ENCODE data around the gene ZGPAT. TPM values are rescaled to one million over a fixed set of nuclear protein-coding genes. Genes with fewer than 3 reads are reported as not detected.

Gene ZGPAT
- total RNA-seq, 1 donor from 2014 or later = 34.7 TPM

DNA sequence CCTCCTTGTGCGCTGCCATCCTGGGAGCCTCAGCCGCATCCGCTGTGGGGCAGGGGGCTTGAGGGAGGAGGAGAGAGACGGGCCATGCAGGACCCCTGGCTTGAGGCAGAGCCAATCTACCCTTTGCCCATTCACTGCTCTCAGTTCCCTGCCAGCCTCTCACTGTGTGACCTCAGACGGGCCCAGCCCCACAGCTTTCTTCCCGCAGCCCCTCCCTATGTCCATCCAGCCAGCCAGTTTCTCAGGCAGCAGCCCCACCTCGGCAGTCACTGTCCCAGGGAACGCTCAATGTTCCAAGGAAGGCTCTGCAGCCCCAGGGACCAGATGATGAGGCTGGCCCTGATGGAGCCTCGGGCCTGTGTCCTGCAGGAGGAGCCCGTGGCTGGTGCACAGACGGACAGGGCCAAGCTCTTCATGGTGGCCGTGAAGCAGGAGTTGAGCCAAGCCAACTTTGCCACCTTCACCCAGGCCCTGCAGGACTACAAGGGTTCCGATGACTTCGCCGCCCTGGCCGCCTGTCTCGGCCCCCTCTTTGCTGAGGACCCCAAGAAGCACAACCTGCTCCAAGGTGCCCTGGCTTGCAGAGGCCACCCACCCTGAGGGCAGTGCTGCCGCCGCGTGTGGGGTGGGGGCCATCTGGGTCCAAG lies 15.3 kb upstream of the ZGPAT start:
- DNase-seq (ENCODE audit: low spot score) = no peak

DNA sequence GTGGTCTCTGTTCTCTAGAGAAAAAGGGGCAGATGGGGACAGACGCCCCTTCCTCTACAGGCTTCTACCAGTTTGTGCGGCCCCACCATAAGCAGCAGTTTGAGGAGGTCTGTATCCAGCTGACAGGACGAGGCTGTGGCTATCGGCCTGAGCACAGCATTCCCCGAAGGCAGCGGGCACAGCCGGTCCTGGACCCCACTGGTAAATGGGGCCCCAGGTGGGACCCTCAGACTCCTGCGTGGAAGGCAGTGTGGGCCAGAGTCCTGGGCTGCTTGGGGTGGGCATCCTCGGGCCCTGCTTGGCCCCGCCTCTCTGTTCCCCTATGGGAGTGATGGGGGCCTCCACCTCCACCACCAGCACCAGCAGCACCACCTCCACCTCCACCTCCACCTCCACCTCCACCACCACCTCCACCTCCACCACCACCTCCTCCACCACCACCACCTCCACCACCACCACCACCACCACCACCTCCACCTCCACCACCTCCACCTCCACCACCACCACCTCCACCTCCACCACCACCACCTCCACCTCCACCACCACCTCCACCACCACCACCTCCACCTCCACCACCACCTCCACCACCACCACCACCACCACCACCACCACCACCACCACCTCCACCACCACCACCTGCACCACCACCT lies 14.6 kb upstream of the ZGPAT start:
- no peak for DNase-seq (ENCODE audit: low spot score)

DNA sequence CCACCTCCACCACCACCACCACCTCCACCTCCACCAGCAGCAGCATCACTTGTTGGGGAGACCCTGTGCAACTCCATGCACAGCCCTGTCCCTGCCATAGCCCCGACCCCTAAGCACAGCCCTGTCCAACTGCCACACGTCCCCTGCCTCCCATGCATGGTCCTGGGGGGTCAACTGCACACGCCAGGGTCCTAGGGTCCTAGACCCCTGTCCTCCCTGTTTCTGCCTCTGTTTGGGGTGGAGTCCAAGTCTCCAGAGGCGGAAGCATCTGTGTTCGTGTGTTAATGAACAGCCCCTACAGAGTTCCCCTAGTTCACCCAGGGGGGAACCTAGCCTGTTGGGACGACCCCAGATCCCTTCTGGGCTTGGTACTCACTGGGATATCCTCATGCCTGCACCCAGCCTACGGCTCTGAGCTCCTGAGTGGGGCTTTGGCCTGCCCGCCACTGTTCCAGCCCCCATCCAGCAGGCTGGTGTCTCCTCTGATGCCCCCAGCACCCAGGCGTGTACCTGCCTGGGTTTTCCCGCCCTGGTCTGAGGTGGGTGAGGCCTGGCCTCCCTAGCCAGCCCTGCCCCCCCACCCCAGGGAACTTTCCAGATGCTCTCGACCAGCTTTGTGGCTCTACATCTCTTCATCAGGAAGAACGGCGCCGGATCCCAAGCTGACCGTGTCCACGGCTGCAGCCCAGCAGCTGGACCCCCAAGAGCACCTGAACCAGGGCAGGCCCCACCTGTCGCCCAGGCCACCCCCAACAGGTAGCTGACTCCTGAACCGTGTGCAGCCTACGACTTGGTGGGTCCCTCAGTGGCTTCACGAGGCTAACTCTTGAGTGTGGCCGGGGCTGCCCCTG lies 13.9 kb upstream of the ZGPAT start:
- DNase-seq (ENCODE audit: low spot score) = no peak

DNA sequence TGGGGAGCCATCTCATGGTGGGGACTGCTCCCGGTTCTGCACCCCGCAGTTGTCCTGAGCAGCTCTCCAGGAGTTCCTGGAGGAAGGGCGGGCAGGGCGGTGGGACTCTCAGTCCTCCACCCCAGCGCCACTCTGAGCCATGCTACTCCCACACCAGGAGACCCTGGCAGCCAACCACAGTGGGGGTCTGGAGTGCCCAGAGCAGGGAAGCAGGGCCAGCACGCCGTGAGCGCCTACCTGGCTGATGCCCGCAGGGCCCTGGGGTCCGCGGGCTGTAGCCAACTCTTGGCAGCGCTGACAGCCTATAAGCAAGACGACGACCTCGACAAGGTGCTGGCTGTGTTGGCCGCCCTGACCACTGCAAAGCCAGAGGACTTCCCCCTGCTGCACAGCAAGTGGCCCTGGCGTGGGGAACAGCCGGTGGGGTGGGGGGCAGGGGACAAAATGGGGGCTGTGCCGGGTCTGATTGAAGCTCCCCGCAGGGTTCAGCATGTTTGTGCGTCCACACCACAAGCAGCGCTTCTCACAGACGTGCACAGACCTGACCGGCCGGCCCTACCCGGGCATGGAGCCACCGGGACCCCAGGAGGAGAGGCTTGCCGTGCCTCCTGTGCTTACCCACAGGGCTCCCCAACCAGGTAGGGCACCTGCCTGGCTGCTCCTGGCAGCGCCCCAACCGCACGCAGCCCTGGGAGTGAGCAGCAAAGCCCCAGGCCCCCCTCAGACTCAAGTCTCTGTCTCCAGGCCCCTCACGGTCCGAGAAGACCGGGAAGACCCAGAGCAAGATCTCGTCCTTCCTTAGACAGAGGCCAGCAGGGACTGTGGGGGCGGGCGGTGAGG lies 13.0 kb upstream of the ZGPAT start:
- DNase-seq (ENCODE audit: low spot score) = no peak

DNA sequence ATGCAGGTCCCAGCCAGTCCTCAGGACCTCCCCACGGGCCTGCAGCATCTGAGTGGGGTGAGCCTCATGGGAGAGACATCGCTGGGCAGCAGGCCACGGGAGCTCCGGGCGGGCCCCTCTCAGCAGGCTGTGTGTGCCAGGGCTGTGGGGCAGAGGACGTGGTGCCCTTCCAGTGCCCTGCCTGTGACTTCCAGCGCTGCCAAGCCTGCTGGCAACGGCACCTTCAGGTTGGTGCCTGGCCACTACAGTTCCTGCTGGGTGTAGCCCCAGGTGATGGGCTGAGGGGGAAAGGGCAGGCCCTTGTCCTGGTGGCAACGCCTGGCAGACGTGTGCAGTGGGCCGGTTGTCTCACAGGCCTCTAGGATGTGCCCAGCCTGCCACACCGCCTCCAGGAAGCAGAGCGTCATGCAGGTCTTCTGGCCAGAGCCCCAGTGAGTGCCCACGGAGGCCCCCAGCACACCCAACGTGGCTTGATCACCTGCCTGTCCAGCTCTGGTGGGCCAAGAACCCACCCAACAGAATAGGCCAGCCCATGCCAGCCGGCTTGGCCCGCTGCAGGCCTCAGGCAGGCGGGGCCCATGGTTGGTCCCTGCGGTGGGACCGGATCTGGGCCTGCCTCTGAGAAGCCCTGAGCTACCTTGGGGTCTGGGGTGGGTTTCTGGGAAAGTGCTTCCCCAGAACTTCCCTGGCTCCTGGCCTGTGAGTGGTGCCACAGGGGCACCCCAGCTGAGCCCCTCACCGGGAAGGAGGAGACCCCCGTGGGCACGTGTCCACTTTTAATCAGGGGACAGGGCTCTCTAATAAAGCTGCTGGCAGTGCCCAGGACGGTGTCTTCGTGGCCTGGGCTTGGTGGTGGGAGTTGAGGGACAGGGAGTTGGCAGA lies 12.2 kb upstream of the ZGPAT start:
- DNase-seq (ENCODE audit: low spot score) = no peak

DNA sequence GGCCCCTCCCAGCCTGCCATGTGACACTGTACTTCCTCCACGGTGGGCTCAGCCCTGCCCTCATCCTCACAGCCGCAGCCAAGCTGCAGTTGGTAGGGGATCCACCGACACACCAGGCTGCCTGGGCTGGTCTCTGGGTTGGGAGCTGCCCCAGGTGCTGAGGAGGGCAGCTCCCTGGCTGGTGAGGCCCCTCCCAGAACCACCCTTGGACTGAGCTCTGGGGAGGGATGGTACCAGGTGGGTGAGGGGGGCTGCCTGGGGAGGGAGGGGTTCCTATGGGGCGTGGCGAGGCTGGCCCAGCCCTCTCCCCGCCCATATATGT lies 11.6 kb upstream of the ZGPAT start:
- no peak for DNase-seq (ENCODE audit: low spot score)

DNA sequence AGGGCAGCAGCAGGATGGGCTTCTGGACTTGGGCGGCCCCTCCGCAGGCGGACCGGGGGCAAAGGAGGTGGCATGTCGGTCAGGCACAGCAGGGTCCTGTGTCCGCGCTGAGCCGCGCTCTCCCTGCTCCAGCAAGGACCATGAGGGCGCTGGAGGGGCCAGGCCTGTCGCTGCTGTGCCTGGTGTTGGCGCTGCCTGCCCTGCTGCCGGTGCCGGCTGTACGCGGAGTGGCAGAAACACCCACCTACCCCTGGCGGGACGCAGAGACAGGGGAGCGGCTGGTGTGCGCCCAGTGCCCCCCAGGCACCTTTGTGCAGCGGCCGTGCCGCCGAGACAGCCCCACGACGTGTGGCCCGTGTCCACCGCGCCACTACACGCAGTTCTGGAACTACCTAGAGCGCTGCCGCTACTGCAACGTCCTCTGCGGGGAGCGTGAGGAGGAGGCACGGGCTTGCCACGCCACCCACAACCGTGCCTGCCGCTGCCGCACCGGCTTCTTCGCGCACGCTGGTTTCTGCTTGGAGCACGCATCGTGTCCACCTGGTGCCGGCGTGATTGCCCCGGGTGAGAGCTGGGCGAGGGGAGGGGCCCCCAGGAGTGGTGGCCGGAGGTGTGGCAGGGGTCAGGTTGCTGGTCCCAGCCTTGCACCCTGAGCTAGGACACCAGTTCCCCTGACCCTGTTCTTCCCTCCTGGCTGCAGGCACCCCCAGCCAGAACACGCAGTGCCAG lies 11.0 kb upstream of the ZGPAT start, which contains the start of gene TNFRSF6B:
Gene TNFRSF6B (plus strand): TSS at position 25 of the 729 bp plus-strand sequence. CDS start 116 bp downstream, at position 141.
- DNase-seq (ENCODE audit: low spot score) = no peak

DNA sequence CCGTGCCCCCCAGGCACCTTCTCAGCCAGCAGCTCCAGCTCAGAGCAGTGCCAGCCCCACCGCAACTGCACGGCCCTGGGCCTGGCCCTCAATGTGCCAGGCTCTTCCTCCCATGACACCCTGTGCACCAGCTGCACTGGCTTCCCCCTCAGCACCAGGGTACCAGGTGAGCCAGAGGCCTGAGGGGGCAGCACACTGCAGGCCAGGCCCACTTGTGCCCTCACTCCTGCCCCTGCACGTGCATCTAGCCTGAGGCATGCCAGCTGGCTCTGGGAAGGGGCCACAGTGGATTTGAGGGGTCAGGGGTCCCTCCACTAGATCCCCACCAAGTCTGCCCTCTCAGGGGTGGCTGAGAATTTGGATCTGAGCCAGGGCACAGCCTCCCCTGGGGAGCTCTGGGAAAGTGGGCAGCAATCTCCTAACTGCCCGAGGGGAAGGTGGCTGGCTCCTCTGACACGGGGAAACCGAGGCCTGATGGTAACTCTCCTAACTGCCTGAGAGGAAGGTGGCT lies 10.4 kb upstream of the ZGPAT start:
- DNase-seq (ENCODE audit: low spot score) = no peak

DNA sequence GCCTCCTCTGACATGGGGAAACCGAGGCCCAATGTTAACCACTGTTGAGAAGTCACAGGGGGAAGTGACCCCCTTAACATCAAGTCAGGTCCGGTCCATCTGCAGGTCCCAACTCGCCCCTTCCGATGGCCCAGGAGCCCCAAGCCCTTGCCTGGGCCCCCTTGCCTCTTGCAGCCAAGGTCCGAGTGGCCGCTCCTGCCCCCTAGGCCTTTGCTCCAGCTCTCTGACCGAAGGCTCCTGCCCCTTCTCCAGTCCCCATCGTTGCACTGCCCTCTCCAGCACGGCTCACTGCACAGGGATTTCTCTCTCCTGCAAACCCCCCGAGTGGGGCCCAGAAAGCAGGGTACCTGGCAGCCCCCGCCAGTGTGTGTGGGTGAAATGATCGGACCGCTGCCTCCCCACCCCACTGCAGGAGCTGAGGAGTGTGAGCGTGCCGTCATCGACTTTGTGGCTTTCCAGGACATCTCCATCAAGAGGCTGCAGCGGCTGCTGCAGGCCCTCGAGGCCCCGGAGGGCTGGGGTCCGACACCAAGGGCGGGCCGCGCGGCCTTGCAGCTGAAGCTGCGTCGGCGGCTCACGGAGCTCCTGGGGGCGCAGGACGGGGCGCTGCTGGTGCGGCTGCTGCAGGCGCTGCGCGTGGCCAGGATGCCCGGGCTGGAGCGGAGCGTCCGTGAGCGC lies 9.8 kb upstream of the ZGPAT start:
- no peak for DNase-seq (ENCODE audit: low spot score)

DNA sequence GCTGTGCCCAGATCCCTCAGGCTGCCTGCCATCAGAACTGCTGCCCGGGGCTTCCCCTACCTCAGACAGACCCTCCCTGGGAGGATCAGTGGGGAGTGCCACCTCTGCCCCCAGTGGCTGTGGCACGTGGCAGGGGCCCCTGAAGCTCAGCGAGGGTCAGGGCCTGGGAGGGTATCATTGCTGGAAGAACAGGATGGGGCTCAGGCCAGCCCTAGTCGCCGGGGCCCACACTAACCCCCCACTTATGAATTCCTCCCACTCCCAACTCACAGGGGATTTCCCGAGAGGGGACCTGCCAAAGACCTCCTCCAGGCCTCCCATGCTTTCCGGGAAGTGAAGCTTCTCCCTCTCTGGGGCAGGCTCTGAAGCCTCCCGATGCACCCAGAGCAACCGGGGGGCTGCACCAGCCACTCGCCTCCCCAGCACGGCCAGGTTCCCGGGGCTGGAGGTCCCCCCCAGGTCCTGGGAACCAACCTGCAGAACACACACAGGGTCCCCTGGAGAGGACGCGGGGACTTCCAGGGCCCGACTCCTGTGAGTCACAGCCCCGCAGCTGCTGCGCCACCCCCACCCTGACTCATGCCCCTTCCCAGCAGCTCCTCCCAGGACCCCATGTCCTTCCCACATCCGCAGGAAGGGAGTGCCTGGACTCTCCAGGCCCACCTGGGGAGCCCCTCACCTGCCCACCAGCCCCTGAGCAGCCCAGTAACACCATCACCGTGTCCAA lies 8.9 kb upstream of the ZGPAT start:
- DNase-seq (ENCODE audit: low spot score) = no peak

DNA sequence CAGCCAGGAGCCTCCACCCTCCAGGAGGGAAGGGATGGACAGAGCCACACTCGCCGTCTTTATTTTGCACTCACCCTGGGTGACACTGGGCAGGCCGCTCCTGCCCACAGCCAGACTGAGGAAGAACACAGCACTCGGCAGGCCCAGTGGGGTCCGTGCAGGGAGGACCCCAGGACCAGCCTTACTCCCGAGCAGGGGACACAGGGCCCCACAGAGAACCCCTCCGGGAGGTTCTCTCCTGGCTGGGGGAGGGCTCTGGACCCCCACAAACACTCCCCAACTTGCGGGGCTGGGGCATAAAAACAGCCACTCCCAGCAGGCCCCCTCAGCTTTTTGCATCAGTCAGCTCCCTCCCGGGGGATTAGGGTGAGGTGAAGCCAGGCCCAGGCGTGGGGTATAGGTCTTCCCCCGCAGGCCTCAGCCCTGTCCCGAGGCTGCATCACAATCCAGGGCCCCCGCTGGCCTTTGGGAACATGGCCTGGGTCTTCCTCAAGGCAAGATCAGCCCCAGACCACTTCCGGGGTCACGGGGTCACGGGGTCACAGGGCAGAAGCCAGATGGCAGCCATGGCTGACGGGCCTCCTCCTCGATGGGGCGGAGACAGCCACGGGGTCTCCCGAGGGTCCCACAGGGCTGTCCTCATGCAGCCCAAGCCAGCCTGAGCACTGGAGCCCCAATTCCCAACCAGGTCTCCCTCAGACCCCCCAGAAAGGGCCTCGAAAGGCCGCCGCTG lies 8.2 kb upstream of the ZGPAT start:
- DNase-seq (ENCODE audit: low spot score) = no peak

DNA sequence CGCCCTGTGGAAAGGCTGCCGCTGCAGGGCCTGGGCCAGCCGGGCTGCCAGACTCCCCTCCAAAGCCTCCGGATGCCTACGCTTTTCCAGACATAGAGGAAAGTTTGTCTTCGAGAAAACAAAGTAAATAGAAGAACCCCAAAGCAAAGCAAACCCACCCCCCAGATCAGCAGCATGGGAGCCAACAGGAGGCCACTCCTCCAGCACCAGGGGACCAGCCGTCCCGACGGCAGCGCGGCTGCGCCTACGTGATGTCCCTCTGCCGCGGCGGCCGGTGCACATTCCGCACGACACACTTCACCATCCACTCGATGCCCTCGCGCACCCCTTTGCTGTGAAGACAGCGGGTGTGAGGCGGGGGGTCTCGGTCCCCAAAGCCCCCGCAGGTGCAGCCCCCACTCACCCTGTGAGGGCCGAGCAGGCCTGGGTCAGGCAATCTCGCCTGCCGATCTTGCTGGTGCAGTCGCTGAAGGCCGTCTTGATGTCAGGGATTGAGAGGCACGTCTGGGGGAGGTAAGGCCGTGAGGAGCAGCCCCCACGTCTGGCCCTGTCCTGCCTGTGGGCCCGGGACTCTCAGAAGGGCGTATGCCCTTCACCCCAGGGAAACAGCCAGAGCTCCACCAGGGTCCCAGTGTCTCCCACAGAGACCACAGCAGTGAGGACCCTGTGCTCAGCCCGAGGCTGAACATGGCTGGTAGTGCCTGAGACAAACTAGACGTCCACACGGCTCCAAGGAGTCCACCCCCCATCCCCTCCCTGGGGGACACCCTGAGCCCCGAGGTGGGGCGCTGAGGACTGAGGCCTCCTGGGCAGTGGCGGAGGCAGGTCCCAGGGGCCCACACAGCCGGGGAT lies 7.4 kb upstream of the ZGPAT start:
- DNase-seq (ENCODE audit: low spot score) = no peak

DNA sequence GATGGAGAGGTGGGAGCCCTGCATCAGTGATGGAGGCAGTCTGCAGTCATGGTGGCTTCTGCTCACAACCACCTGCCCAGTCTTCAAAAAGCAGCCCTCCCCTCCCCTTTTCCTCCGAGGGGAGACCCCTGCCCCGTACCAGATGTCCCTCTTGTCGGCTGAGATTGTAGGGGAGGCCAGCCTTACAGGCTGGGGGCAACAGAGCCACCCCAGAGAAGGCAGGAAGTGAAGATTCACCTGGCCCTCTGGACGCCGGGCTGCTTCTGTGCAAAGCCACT lies 6.8 kb upstream of the ZGPAT start:
- DNase-seq (ENCODE audit: low spot score) = no peak

DNA sequence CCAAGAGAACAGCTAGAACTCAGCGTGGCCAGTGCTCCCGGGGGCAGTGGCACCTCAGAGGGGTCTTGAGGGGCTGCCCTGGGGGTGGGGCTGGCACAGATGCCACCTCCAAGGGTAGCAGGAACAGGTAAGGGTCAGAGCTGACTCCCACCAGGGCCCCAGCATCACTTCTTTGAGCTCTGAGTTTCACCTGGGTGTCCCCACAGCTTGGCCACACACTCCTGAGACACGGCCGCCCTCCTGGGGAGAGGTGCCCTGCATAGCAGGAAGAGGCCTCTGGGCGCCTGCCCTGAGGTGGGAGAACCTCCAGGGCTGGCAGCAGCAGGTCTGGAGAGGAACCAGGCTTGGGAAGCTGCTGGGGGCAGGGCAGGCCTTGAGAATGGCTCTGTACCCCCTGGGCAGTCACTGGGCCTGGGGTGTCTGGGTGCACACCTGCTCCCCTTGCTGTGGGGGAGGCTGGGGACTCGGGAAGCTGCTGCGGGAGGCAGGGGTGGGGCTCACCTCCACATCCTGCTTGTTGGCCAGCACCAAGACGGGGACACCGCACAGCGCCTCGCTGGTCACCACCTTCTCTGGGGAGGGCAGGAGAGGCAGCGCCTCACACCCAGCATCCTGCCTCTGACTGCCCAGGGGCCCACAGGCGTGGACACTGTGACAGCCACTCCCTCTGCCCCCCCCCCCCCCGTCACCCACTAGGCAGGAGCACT lies 6.4 kb upstream of the ZGPAT start:
- DNase-seq (ENCODE audit: low spot score) = no peak

DNA sequence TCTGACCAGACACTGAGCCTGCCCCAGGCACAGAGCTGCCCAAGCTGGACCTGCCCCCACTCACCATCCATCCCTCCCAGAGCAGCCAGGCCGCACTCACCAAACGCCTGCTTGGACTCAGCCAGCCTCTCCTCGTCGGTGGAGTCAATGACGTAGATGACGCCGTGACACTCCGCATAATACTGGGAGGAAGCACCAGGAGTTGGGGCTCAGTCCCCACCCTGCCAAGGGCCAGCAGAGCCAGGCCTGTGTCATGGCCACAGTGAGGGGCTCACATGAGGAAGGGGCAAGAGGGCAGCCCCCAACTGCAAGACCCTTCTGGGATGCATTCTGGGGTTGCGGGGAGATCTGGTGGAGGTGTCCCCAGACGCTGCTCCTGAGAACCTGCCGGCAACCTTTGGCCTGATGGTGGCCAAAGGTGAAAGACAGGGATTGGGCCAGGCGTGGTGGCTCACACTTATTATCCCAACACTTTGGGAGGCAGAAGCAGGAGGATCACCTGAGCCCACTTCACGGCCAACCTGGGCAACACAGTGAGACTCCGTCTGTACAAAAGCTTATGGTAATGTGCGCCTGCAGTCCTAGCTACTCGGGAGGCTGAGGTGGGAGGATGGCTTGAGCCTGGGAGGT lies 5.7 kb upstream of the ZGPAT start:
- DNase-seq (ENCODE audit: low spot score) = no peak

DNA sequence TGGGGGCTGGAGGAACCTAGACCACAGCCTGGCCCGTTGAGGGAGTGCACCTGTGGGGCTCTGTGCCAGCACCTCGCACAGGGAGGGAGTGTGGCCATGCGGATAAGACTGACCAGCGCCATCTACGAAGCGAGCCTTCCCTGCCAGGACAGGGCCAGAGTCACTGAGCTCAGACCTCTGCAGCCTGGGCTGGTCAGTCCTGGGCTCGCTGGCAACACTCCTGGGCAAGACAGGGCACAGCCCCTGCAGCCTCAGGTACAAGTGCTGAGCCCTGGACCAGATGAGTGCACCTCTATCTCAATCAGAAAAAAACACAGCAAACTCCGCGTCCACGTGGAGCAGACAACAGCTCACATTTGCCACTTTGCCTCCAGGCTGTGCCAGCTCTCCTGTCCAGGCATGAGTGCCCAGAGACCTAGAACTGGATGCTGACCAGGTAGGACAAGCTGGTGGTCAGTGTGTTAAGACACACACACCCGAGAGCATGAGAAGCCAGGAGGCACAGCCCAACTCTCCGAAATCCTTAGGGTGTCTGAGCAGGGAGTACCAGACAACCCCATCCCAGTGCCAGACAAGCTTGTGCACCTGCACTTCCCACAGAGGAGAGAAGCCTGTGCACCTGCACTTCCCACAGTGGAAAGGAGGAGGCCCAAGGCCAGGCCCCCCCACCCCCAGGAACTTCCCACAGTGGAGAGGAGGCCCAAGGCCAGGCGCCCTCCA lies 4.9 kb upstream of the ZGPAT start:
- DNase-seq (ENCODE audit: low spot score) = peak; percentile 8

Data from mucosa of gallbladder (tissue), 1 donor.